C4-2B (cell line): ENCODE results near the gene LAMB2.

Source experiments
- H3K27ac ChIP-seq: fragments of 450-650 bp; 2 replicates; pipeline ENCODE4 v1.5.1; 2017
- ZFX ChIP-seq: fragments of 450-650 bp; IDR thresholded peaks from 2 replicates; pipeline ENCODE4 v1.6.1; 2017
- TF ChIP-seq, protein P1 (sequence below): fragments of 450-650 bp; conservative IDR thresholded peaks from 2 replicates; pipeline ENCODE4 v1.5.1; 2017; ENCODE audit warnings: mild to moderate bottlenecking

Gene LAMB2

GRCh38 chr3:49104052-49104426 is 28.8 kb downstream of the LAMB2 start:
- TF ChIP-seq ZFX: no peak
- TF ChIP-seq, protein P1, sequence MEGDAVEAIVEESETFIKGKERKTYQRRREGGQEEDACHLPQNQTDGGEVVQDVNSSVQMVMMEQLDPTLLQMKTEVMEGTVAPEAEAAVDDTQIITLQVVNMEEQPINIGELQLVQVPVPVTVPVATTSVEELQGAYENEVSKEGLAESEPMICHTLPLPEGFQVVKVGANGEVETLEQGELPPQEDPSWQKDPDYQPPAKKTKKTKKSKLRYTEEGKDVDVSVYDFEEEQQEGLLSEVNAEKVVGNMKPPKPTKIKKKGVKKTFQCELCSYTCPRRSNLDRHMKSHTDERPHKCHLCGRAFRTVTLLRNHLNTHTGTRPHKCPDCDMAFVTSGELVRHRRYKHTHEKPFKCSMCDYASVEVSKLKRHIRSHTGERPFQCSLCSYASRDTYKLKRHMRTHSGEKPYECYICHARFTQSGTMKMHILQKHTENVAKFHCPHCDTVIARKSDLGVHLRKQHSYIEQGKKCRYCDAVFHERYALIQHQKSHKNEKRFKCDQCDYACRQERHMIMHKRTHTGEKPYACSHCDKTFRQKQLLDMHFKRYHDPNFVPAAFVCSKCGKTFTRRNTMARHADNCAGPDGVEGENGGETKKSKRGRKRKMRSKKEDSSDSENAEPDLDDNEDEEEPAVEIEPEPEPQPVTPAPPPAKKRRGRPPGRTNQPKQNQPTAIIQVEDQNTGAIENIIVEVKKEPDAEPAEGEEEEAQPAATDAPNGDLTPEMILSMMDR: no peak
- peak overlapping the region; percentile 87 for H3K27ac ChIP-seq

DNA sequence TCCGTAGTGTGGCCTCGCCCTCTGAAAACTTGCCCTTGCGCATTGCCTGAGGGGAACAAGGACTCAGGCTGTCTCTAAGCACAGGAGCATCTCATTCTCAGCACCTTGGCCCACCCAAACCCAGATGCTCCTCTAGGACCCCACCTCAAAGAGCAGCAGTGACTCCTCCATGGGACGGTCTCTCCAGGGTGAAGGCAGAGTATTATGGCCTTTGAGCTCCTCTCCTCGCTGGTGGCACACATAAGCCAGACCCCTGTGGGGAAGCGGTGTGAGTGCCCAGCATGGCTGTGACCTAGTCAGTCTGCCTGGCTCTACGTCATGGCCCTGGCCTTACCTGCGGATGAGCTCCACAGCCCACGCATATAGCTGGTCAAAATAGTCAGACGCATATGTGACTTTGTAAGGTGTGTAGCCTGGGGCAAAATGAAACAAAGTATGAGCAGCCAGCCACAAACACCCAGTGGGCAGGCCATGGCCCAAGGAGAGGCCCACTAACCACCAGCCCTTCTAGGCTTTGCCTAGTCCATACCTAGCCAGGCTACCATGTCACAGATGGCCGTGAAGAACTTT is 32.7 kb downstream of the LAMB2 start:
- H3K27ac ChIP-seq: no peak overlapping the region
- TF ChIP-seq, protein P1: no peak
- TF ChIP-seq ZFX: no peak

GRCh38 chr3:49098910-49099630 is 33.8 kb downstream of the LAMB2 start:
- no peak overlapping the region for H3K27ac ChIP-seq
- TF ChIP-seq, protein P1: no peak
- no peak for TF ChIP-seq ZFX

GRCh38 chr3:49098429-49098828 is 34.4 kb downstream of the LAMB2 start:
- H3K27ac ChIP-seq: no peak overlapping the region
- TF ChIP-seq ZFX: no peak
- TF ChIP-seq, protein P1: no peak

DNA sequence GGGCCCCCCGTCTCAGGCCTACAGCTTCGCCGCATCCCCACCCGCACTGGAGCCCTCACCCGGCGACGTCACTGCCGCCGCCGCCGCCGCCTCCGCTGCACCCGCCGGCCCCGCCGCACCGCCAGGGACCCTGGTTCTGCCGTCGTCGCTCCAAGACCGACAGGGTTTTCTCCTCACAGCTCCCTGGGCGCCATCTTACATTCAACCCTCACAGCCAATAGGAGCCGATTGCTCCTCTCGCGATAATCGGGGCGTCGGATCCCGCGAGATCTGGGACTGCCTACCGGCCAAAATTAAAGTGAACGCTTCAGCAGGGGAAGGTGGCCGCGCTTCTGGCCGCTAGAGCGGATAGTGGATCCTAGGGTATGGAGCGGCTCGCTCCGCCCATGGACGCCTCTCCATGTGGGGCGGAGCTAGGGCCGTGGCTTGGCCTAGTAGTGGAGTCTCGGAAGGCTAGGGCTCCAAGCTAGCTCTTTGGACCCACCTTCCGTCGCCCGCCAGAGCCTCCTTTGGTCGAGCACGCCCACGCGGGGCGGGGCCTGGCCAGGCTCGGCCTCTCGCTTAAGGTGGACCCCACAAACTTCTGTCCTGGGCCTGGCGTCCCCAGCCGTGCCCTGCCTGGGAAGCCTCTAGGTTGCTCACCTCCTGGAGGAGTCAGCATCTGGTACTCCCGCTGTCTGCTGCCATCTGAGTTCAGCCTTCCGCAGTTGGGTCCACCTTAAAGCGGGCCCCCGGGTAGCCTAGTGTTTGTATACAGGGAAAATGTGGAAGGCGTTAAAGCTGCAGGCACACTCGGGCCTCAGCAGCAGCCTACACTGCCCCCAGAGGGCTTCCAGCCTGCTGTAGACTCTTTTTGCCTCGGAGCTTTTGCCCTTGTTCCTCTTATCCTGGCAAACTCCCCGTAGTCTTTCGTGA is 38.7 kb downstream of the LAMB2 start, which contains the start of gene QRICH1:
QRICH1 (minus strand) TSS at position 219 of the 915 bp plus-strand sequence. CDS start 17,054 bp downstream, outside the sequence.
- H3K27ac ChIP-seq: peak within 1 kb of the TSS; percentile 89
- TF ChIP-seq, protein P1: no peak; the same call in 1 of the 2 replicates
- TF ChIP-seq ZFX: 0 out of 2 replicates have a peak, but pooled peaks have one; percentile 19

- H3K27ac ChIP-seq: peak overlapping the region; percentile 89
- peak; percentile 42; the same call in 1 of the 2 replicates for TF ChIP-seq ZFX
- TF ChIP-seq, protein P1: no peak
These were observed 39.7 kb downstream of the LAMB2 start for GRCh38 chr3:49092938-49093852.
